Measurements from ENCODE around the gene SYNDIG1L.

- TF ChIP-seq CTCF (IDR thresholded peaks at IDR 0.05; ENCODE audit: extremely low read depth in 1 of 2, insufficient read depth in 1 of 2, low read depth in 1 of 2, low read length in 2 of 2) (no peak), EZH2 (IDR thresholded peaks at IDR 0.05; ENCODE audit: borderline replicate concordance, low read depth, low read length, severe bottlenecking) (no peak), POLR2AphosphoS5 (IDR thresholded peaks at IDR 0.05; ENCODE audit: insufficient read depth, low read depth, low read length) (no peak), FOS (IDR thresholded peaks at IDR 0.05; ENCODE audit: borderline replicate concordance, insufficient read depth, low read length) (no peak), POLR2A (IDR thresholded peaks at IDR 0.05; ENCODE audit: low read depth, low read length) (no peak), JUN (IDR thresholded peaks at IDR 0.05; ENCODE audit: borderline replicate concordance, insufficient read depth, insufficient read length, low read depth) (no peak)
- TF ChIP-seq, protein P1, sequence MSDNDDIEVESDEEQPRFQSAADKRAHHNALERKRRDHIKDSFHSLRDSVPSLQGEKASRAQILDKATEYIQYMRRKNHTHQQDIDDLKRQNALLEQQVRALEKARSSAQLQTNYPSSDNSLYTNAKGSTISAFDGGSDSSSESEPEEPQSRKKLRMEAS (IDR thresholded peaks at IDR 0.05; ENCODE audit: insufficient read depth, insufficient read length), result no peak
Measured at GRCh38 chr14:74429991-74430390, 4.0 kb upstream of the SYNDIG1L start.
